Measurements from ENCODE around the gene PLCD1. TPM values are rescaled to one million over a fixed set of nuclear protein-coding genes. Genes with fewer than 3 reads are reported as not detected.

PLCD1 gene
- total RNA-seq, 2 donors from 2014 or later: 29.7 to 176 TPM

- no peak for DNase-seq (ENCODE audit: low spot score)
- intact Hi-C loops (cut with DNase I): no loop called here
- Histone ChIP-seq H3K27me3 (replicated peaks; ENCODE audit: insufficient read depth) (no peaks in the 10 kb centered on the region), H3K36me3 (no peaks in the 10 kb centered on the region), H3K4me3 (no peak overlapping the region), H3K4me1 (replicated peaks) (no peaks in the 10 kb centered on the region), H3K27ac (no peak overlapping the region), H3K9me3 (no peaks in the 10 kb centered on the region)
- WGBS: 95% methylated on average over 13 of the region's 13 CpGs
- no peak for TF ChIP-seq CTCF (IDR thresholded peaks at IDR 0.05)
- TF ChIP-seq POLR2A (IDR thresholded peaks at IDR 0.05): no peak
- TF ChIP-seq POLR2AphosphoS5 (IDR thresholded peaks at IDR 0.05): no peak
These were observed 13.0 kb downstream of the PLCD1 start for GRCh38 chr3:38016410-38016809.

GRCh38 chr3:38015984-38016383 lies 13.5 kb downstream of the PLCD1 start:
- no peak for DNase-seq (ENCODE audit: low spot score)
- 90% methylated on average over 3 of the region's 3 CpGs for WGBS
- H3K27me3 ChIP-seq (replicated peaks; ENCODE audit: insufficient read depth): no peaks in the 10 kb centered on the region
- TF ChIP-seq CTCF (IDR thresholded peaks at IDR 0.05) (no peak), POLR2A (IDR thresholded peaks at IDR 0.05) (no peak), POLR2AphosphoS5 (IDR thresholded peaks at IDR 0.05) (no peak)
- H3K4me1 ChIP-seq (replicated peaks): no peaks in the 10 kb centered on the region
- no peaks in the 10 kb centered on the region for H3K36me3 ChIP-seq
- no peaks in the 10 kb centered on the region for H3K9me3 ChIP-seq
- no peak overlapping the region for H3K27ac ChIP-seq
- intact Hi-C loops (cut with DNase I): no loop called here
- H3K4me3 ChIP-seq: no peak overlapping the region

GRCh38 chr3:38015485-38015884 lies 14.0 kb downstream of the PLCD1 start:
- no peaks in the 10 kb centered on the region for H3K36me3 ChIP-seq
- 58% methylated on average over 3 of the region's 3 CpGs for WGBS
- TF ChIP-seq POLR2A (IDR thresholded peaks at IDR 0.05): no peak
- no peak for TF ChIP-seq CTCF (IDR thresholded peaks at IDR 0.05)
- no peak for TF ChIP-seq POLR2AphosphoS5 (IDR thresholded peaks at IDR 0.05)
- H3K27me3 ChIP-seq (replicated peaks; ENCODE audit: insufficient read depth): no peaks in the 10 kb centered on the region
- H3K27ac ChIP-seq: no peak overlapping the region
- H3K4me3 ChIP-seq: no peak overlapping the region
- no peaks in the 10 kb centered on the region for H3K4me1 ChIP-seq (replicated peaks)
- DNase-seq (ENCODE audit: low spot score): no peak
- intact Hi-C loops (cut with DNase I): no loop called here
- H3K9me3 ChIP-seq: no peaks in the 10 kb centered on the region

- TF ChIP-seq POLR2A (IDR thresholded peaks at IDR 0.05) (no peak), POLR2AphosphoS5 (IDR thresholded peaks at IDR 0.05) (no peak), CTCF (IDR thresholded peaks at IDR 0.05) (no peak)
- Histone ChIP-seq H3K36me3 (peaks cover 3 to 6% of the 10 kb centered on the region in 2 donors), H3K27me3 (replicated peaks; ENCODE audit: insufficient read depth) (no peaks in the 10 kb centered on the region), H3K9me3 (no peaks in the 10 kb centered on the region), H3K4me3 (no peak overlapping the region), H3K27ac (no peak overlapping the region), H3K4me1 (replicated peaks) (no peaks in the 10 kb centered on the region)
- DNase-seq (ENCODE audit: low spot score): no peak
- 95% methylated on average over 21 of the region's 21 CpGs for WGBS
- intact Hi-C loops (cut with DNase I): no loop called here
These were observed 18.3 kb downstream of the PLCD1 start for GRCh38 chr3:38011111-38011510.

GRCh38 chr3:38009807-38010591 lies 19.4 kb downstream of the PLCD1 start:
- Histone ChIP-seq H3K27ac (no peak overlapping the region), H3K4me1 (replicated peaks) (peaks cover 4% of the 10 kb centered on the region), H3K27me3 (replicated peaks; ENCODE audit: insufficient read depth) (no peaks in the 10 kb centered on the region), H3K36me3 (peaks cover 3 to 6% of the 10 kb centered on the region in 2 donors), H3K9me3 (no peaks in the 10 kb centered on the region), H3K4me3 (no peak overlapping the region)
- intact Hi-C loops (cut with DNase I): no loop called here
- WGBS: 92% methylated on average over 25 of the region's 27 CpGs
- TF ChIP-seq POLR2AphosphoS5 (IDR thresholded peaks at IDR 0.05) (no peak), CTCF (IDR thresholded peaks at IDR 0.05) (no peak), POLR2A (IDR thresholded peaks at IDR 0.05) (no peak)
- DNase-seq (ENCODE audit: low spot score): no peak
